ENCODE measurements around the gene DOCK9. TPM values are rescaled to one million over a fixed set of nuclear protein-coding genes. Genes with fewer than 3 reads are reported as not detected.

Gene DOCK9
- total RNA-seq, 1 donor from 2014 or later = 170 TPM

- Histone ChIP-seq H3K27ac (no peak overlapping the region), H3K27me3 (no peaks in the 10 kb centered on the region), H3K4me3 (no peak overlapping the region), H3K4me1 (peaks cover 5% of the 10 kb centered on the region), H3K36me3 (peaks cover 70% of the 10 kb centered on the region), H3K9me3 (no peaks in the 10 kb centered on the region)
- intact Hi-C loops (cut with DNase I) = no loop called here
- no peak for TF ChIP-seq CTCF (IDR thresholded peaks at IDR 0.05)
- no peak for ATAC-seq
- DNase-seq = no peak
These were observed 92.3 kb downstream of the DOCK9 start for GRCh38 chr13:98885600-98885999.

GRCh38 chr13:98883998-98884397 lies 93.9 kb downstream of the DOCK9 start:
- ATAC-seq (no peak), DNase-seq (no peak)
- no peaks in the 10 kb centered on the region for H3K9me3 ChIP-seq
- no peaks in the 10 kb centered on the region for H3K4me1 ChIP-seq
- intact Hi-C loops (cut with DNase I) = no loop called here
- no peaks in the 10 kb centered on the region for H3K27me3 ChIP-seq
- peaks cover 83% of the 10 kb centered on the region for H3K36me3 ChIP-seq
- TF ChIP-seq CTCF (IDR thresholded peaks at IDR 0.05) = no peak
- no peak overlapping the region for H3K27ac ChIP-seq
- H3K4me3 ChIP-seq = no peak overlapping the region

GRCh38 chr13:98881390-98881789 lies 96.5 kb downstream of the DOCK9 start:
- Histone ChIP-seq H3K9me3 (no peaks in the 10 kb centered on the region), H3K27me3 (no peaks in the 10 kb centered on the region), H3K27ac (no peak overlapping the region), H3K4me3 (no peak overlapping the region), H3K4me1 (no peaks in the 10 kb centered on the region), H3K36me3 (peaks cover 95% of the 10 kb centered on the region)
- DNase-seq = no peak
- intact Hi-C loops (cut with DNase I) = no loop called here
- TF ChIP-seq CTCF (IDR thresholded peaks at IDR 0.05) = no peak
- no peak for ATAC-seq

GRCh38 chr13:98880677-98881076 lies 97.2 kb downstream of the DOCK9 start:
- peaks cover 95% of the 10 kb centered on the region for H3K36me3 ChIP-seq
- intact Hi-C loops (cut with DNase I) = no loop called here
- ATAC-seq (no peak), DNase-seq (no peak)
- H3K27me3 ChIP-seq = no peaks in the 10 kb centered on the region
- no peaks in the 10 kb centered on the region for H3K9me3 ChIP-seq
- H3K27ac ChIP-seq = no peak overlapping the region
- TF ChIP-seq CTCF (IDR thresholded peaks at IDR 0.05) = no peak
- no peaks in the 10 kb centered on the region for H3K4me1 ChIP-seq
- no peak overlapping the region for H3K4me3 ChIP-seq

- H3K27me3 ChIP-seq = no peaks in the 10 kb centered on the region
- no peak for DNase-seq
- peaks cover 92% of the 10 kb centered on the region for H3K36me3 ChIP-seq
- no peak for ATAC-seq
- no peak overlapping the region for H3K27ac ChIP-seq
- intact Hi-C loops (cut with DNase I) = no loop called here
- no peaks in the 10 kb centered on the region for H3K4me1 ChIP-seq
- no peak overlapping the region for H3K4me3 ChIP-seq
- no peaks in the 10 kb centered on the region for H3K9me3 ChIP-seq
- TF ChIP-seq CTCF (IDR thresholded peaks at IDR 0.05) = no peak
These were observed 97.9 kb downstream of the DOCK9 start for GRCh38 chr13:98879957-98880356.

GRCh38 chr13:98879127-98879520 lies 98.7 kb downstream of the DOCK9 start:
- Histone ChIP-seq H3K4me3 (no peak overlapping the region), H3K27ac (no peak overlapping the region), H3K27me3 (no peaks in the 10 kb centered on the region), H3K4me1 (no peaks in the 10 kb centered on the region), H3K9me3 (no peaks in the 10 kb centered on the region), H3K36me3 (peaks cover 83% of the 10 kb centered on the region)
- no peak for TF ChIP-seq CTCF (IDR thresholded peaks at IDR 0.05)
- ATAC-seq (no peak), DNase-seq (no peak)
- intact Hi-C loops (cut with DNase I) = no loop called here
